MM.1S (cell line): ENCODE results near the gene PTPRN2.

Source experiments
- DNase-seq: peaks from one replicate; pipeline ENCODE4 v3.0.0-alpha.2; 2015
- H2AFZ ChIP-seq: fragments of 300-600 bp; sonication (generic); 2 replicates; pipeline ENCODE4 v1.6.0; 2016; ENCODE audit warnings: antibody characterized with exemption, low read length
- H3F3A ChIP-seq: fragments of 300-600 bp; sonication (generic); 2 replicates; pipeline ENCODE4 v1.6.1; 2016; ENCODE audit warnings: mild to moderate bottlenecking, antibody characterized with exemption, low read length, moderate library complexity, mixed read lengths; ENCODE audit not compliant: insufficient read depth
- H3K27ac ChIP-seq: fragments of 300-600 bp; sonication (generic); 2 replicates; pipeline ENCODE4 v1.5.1; 2016; ENCODE audit warnings: mild to moderate bottlenecking, low read length
- H3K27me3 ChIP-seq: fragments of 300-600 bp; sonication (generic); replicated peaks from 2 replicates; pipeline ENCODE4 v1.6.0; 2016; ENCODE audit warnings: low read length; ENCODE audit not compliant: insufficient read depth
- H3K36me3 ChIP-seq: fragments of 300-600 bp; sonication (generic); replicated peaks from 2 replicates; pipeline ENCODE4 v1.6.1; 2016; ENCODE audit warnings: mild to moderate bottlenecking, low read length, mixed read lengths; ENCODE audit not compliant: insufficient read depth
- H3K4me1 ChIP-seq: fragments of 300-600 bp; sonication (generic); 2 replicates; pipeline ENCODE4 v1.6.1; 2016; ENCODE audit warnings: low read length, mixed read lengths
- H3K4me2 ChIP-seq: fragments of 300-600 bp; sonication (generic); 2 replicates; pipeline ENCODE4 v1.6.0; 2016; ENCODE audit warnings: low read depth, low read length
- H3K4me3 ChIP-seq: fragments of 300-600 bp; sonication (generic); 2 replicates; pipeline ENCODE4 v1.5.1; 2016; ENCODE audit warnings: low read length, mixed read lengths
- H3K79me2 ChIP-seq: fragments of 300-600 bp; sonication (generic); 2 replicates; pipeline ENCODE4 v1.6.1; 2016; ENCODE audit warnings: mixed run types, low read length, mixed read lengths
- H3K9ac ChIP-seq: fragments of 300-600 bp; sonication (generic); 2 replicates; pipeline ENCODE4 v1.6.1; 2016; ENCODE audit warnings: low read length, mixed read lengths
- H3K9me2 ChIP-seq: fragments of 300-600 bp; sonication (generic); replicated peaks from 2 replicates; pipeline ENCODE4 v1.6.1; 2016; ENCODE audit warnings: mild to moderate bottlenecking, low read length, mixed read lengths; ENCODE audit not compliant: insufficient read depth
- H3K9me3 ChIP-seq: fragments of 300-600 bp; sonication (generic); replicated peaks from 2 replicates; pipeline ENCODE4 v1.6.1; 2016; ENCODE audit warnings: mild to moderate bottlenecking, low read length, mixed read lengths; ENCODE audit not compliant: insufficient read depth
- H4K20me1 ChIP-seq: fragments of 300-600 bp; sonication (generic); 2 replicates; pipeline ENCODE4 v1.6.1; 2016; ENCODE audit warnings: mild to moderate bottlenecking, low read length, moderate library complexity, mixed read lengths; ENCODE audit not compliant: insufficient read depth
- EZH2 ChIP-seq: fragments of 300-600 bp; sonication (generic); optimal IDR thresholded peaks from 2 replicates; pipeline ENCODE3; 2017; ENCODE audit warnings: low read depth, mild to moderate bottlenecking, antibody characterized with exemption, low read length, mixed read lengths
- EZH2phosphoT487 ChIP-seq: fragments of 300-600 bp; sonication (generic); IDR thresholded peaks from 2 replicates; pipeline ENCODE4 v1.6.1; 2018; ENCODE audit warnings: antibody characterized with exemption, low read length
- TF ChIP-seq, protein P1 (sequence below): fragments of 300-600 bp; sonication (generic); IDR thresholded peaks from 2 replicates; pipeline ENCODE4 v1.5.1; 2016; ENCODE audit warnings: antibody characterized with exemption, low read length, mixed read lengths

Gene PTPRN2

DNA sequence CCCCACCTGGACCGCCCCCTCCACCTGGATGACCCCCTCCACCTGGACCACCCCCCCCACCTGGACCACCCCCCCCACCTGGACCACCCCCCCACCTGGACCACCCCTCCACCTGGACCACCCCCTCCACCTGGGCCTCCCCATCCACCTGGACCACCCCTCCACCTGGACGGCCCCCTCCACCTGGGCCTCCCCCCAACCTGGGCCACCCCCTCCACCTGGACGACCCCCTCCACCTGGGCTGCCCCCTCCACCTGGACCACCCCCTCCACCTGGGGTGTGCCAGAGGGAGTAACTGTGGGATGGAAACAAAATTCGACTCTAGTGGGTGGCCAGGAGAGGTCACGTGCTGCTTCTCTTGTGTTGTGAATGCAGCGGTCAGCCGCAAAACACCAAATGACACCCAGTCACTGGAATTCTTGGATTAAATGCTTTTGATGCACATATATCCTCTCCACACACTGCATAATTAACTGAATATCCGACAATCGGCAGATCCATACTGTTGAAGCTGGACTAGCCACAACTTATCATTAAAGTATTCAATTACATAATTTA is 316.7 kb downstream of the PTPRN2 start:
- no peak overlapping the region for H3K27ac ChIP-seq
- H3K79me2 ChIP-seq = no peaks in the 10 kb centered on the region
- no peak overlapping the region for H2AFZ ChIP-seq
- no peaks in the 10 kb centered on the region for H4K20me1 ChIP-seq
- H3K9me2 ChIP-seq = no peaks in the 10 kb centered on the region
- H3K36me3 ChIP-seq = no peaks in the 10 kb centered on the region
- no peaks in the 10 kb centered on the region for H3K4me1 ChIP-seq
- no peak overlapping the region for H3K4me3 ChIP-seq
- H3F3A ChIP-seq = no peaks in the 10 kb centered on the region
- H3K4me2 ChIP-seq = no peak overlapping the region
- H3K27me3 ChIP-seq = peaks cover 62% of the 10 kb centered on the region
- H3K9ac ChIP-seq = no peak overlapping the region
- no peaks in the 10 kb centered on the region for H3K9me3 ChIP-seq
- no peak for DNase-seq
- TF ChIP-seq, protein P1, sequence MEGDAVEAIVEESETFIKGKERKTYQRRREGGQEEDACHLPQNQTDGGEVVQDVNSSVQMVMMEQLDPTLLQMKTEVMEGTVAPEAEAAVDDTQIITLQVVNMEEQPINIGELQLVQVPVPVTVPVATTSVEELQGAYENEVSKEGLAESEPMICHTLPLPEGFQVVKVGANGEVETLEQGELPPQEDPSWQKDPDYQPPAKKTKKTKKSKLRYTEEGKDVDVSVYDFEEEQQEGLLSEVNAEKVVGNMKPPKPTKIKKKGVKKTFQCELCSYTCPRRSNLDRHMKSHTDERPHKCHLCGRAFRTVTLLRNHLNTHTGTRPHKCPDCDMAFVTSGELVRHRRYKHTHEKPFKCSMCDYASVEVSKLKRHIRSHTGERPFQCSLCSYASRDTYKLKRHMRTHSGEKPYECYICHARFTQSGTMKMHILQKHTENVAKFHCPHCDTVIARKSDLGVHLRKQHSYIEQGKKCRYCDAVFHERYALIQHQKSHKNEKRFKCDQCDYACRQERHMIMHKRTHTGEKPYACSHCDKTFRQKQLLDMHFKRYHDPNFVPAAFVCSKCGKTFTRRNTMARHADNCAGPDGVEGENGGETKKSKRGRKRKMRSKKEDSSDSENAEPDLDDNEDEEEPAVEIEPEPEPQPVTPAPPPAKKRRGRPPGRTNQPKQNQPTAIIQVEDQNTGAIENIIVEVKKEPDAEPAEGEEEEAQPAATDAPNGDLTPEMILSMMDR = no peak
- no peak for TF ChIP-seq EZH2phosphoT487
- TF ChIP-seq EZH2 = no peak

DNA sequence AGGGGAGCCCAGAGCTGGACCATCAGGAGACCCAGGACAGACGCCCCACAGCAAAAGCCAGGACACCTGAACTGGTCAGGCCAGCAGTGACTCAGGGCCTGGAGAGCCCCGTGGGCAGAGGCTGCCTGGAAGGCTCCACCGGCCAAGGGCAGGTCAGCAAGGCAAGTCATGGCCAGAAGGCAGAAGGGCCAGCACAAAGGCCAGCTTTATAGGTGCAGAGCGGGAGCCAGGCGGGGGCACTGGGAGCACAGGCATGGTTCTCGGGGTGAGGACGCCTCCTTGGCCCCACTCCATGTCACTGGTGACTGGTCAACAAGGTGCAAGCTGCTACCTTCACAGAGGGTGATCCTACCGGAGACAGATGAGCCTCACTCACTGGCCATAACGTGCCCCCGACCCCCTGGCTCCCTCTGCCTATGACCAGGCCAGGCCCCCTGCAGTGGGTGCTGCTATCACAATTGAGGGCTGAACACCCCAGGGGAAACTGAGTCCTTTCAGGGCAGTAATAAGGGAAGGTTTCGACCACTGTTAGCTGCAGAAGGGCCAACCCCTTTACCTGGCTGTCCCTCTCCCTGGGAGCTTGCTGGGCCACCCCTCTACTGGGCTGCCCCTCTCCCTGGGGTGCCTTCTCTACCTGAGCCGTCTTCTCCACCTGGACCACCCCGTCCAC is 317.4 kb downstream of the PTPRN2 start:
- H2AFZ ChIP-seq = no peak overlapping the region
- H3K4me1 ChIP-seq = no peaks in the 10 kb centered on the region
- no peaks in the 10 kb centered on the region for H4K20me1 ChIP-seq
- H3K9me3 ChIP-seq = no peaks in the 10 kb centered on the region
- H3K27ac ChIP-seq = no peak overlapping the region
- H3K9me2 ChIP-seq = no peaks in the 10 kb centered on the region
- H3K36me3 ChIP-seq = no peaks in the 10 kb centered on the region
- H3K4me2 ChIP-seq = no peak overlapping the region
- no peaks in the 10 kb centered on the region for H3F3A ChIP-seq
- no peak overlapping the region for H3K4me3 ChIP-seq
- no peak overlapping the region for H3K9ac ChIP-seq
- TF ChIP-seq EZH2 (no peak), EZH2phosphoT487 (no peak)
- TF ChIP-seq, protein P1 = no peak
- peaks cover 55% of the 10 kb centered on the region for H3K27me3 ChIP-seq
- no peak for DNase-seq
- H3K79me2 ChIP-seq = no peaks in the 10 kb centered on the region

DNA sequence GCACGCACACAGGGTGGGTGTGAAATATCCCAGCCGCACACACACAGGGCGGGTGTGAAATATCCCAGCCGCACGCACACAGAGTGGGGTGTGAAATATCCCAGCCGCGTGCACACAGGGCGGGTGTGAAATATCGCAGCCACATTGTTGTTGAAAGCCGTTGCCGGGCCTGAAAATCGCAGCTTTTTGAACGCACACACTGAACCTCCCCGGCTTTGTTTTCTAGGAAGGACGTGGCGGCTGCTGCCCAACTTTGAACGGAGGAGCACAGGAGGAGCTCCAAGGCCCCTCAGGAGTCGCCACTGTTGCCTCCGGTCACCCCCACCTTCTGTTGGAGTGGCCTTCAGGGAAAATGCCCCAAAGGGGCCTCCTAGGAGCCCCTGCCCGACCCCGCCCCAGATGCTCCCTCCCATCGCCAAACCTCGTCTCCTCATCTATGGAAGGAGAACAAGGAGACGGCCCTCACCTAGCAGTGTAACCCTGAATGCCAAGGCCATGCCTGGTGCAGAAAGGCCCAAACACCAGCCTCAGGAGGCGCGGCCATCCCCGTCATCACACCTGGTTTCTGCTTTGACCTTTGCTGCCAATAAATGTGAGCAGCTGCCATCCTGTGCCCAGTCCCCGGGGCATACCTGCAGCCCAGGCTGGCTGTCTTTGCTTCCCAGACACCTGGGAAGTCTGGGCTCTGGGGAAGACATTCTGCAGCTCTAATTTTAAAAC is 318.6 kb downstream of the PTPRN2 start:
- H3K4me1 ChIP-seq = no peaks in the 10 kb centered on the region
- H3K27me3 ChIP-seq = peaks cover 42% of the 10 kb centered on the region
- H3K9me3 ChIP-seq = no peaks in the 10 kb centered on the region

More for the DNA sequence above, 318.6 kb downstream of the PTPRN2 start:
- Histone ChIP-seq H2AFZ (no peak overlapping the region), H3K4me2 (no peak overlapping the region), H3K9me2 (no peaks in the 10 kb centered on the region), H3K9ac (no peak overlapping the region), H3K4me3 (no peak overlapping the region), H3K36me3 (no peaks in the 10 kb centered on the region), H4K20me1 (no peaks in the 10 kb centered on the region), H3F3A (no peaks in the 10 kb centered on the region), H3K79me2 (no peaks in the 10 kb centered on the region), H3K27ac (no peak overlapping the region)
- TF ChIP-seq EZH2phosphoT487 (no peak), EZH2 (no peak)
- TF ChIP-seq, protein P1 = no peak
- DNase-seq = no peak
